Stimulated activated naive B cell treated with anti-CD40 and anti-IgM and Interleukin-4, amounts not matched to agents 10 μg/mL and 1 μg/mL and 100 μg/mL, for 72 hours (primary cell): ENCODE data around the gene DCTN1.

Source experiments
- ATAC-seq, 2 donors: fragments of 150-1000 bp; cut with Tn5 transposase; replicated peaks; 2 replicates each; pipeline ENCODE4 v1.10.0; 2021; ENCODE audit warnings: moderate library complexity in 1 of 2
- DNase-seq: peaks from one replicate; pipeline ENCODE4 v3.0.0; 2021
- H3K27ac Mint-ChIP-seq: one replicate; pipeline ENCODE4 v1.8.0; 2022; ENCODE audit warnings: mild to moderate bottlenecking, mixed read lengths
- H3K27me3 Mint-ChIP-seq, 2 donors: one replicate each; pipeline ENCODE4 v1.8.0; 2022; ENCODE audit warnings: mixed read lengths in 2 of 2
- H3K36me3 Mint-ChIP-seq, 2 donors: one replicate each; pipeline ENCODE4 v1.8.0; 2022; ENCODE audit warnings: mixed read lengths in 2 of 2, mild to moderate bottlenecking in 1 of 2
- H3K4me1 Mint-ChIP-seq, 2 donors: one replicate each; pipeline ENCODE4 v1.8.0; 2022; ENCODE audit warnings: mixed read lengths in 2 of 2, mild to moderate bottlenecking in 1 of 2
- H3K4me3 Mint-ChIP-seq, 2 donors: one replicate each; pipeline ENCODE4 v1.8.0; 2022; ENCODE audit warnings: mild to moderate bottlenecking in 2 of 2, mixed read lengths in 2 of 2, moderate library complexity in 1 of 2
- H3K9me3 Mint-ChIP-seq, 2 donors: one replicate each; pipeline ENCODE4 v1.8.0; 2022; ENCODE audit warnings: mixed read lengths in 2 of 2, mild to moderate bottlenecking in 1 of 2

Gene DCTN1

GRCh38 chr2:74418312-74418711 is 38.2 kb upstream of the DCTN1 start:
- no peak for DNase-seq
- no peak for ATAC-seq
- Mint-ChIP-seq H3K27me3 (no peaks in the 10 kb centered on the region), H3K4me3 (no peak overlapping the region), H3K4me1 (peaks cover 42 to 86% of the 10 kb centered on the region in 2 donors), H3K27ac (peak overlapping the region; percentile 68), H3K9me3 (no peaks in the 10 kb centered on the region), H3K36me3 (peaks cover 1 to 3% of the 10 kb centered on the region in 2 donors)

- no peaks in the 10 kb centered on the region for H3K9me3 Mint-ChIP-seq
- no peaks in the 10 kb centered on the region for H3K27me3 Mint-ChIP-seq
- H3K4me1 Mint-ChIP-seq, result peaks cover 43 to 84% of the 10 kb centered on the region in 2 donors
- H3K36me3 Mint-ChIP-seq, result peaks cover 1 to 3% of the 10 kb centered on the region in 2 donors
- H3K4me3 Mint-ChIP-seq, result peak overlapping the region in 1 of 2 donors; percentile 44
- H3K27ac Mint-ChIP-seq, result no peak overlapping the region
- ATAC-seq, result no peak
- DNase-seq, result no peak
These were observed 37.7 kb upstream of the DCTN1 start for GRCh38 chr2:74417763-74418162.

- peaks cover 1 to 3% of the 10 kb centered on the region in 2 donors for H3K36me3 Mint-ChIP-seq
- peaks cover 45 to 78% of the 10 kb centered on the region in 2 donors for H3K4me1 Mint-ChIP-seq
- H3K4me3 Mint-ChIP-seq, result peak overlapping the region in 1 of 2 donors; percentile 44
- H3K9me3 Mint-ChIP-seq, result no peaks in the 10 kb centered on the region
- ATAC-seq (no peak), DNase-seq (no peak)
- H3K27me3 Mint-ChIP-seq, result no peaks in the 10 kb centered on the region
- H3K27ac Mint-ChIP-seq, result no peak overlapping the region
These were observed 37.1 kb upstream of the DCTN1 start for GRCh38 chr2:74417197-74417596.

- Mint-ChIP-seq H3K9me3 (no peaks in the 10 kb centered on the region), H3K27ac (peak overlapping the region; percentile 47), H3K4me3 (peak overlapping the region in 1 of 2 donors; percentile 14), H3K27me3 (no peaks in the 10 kb centered on the region), H3K36me3 (peaks cover 1 to 3% of the 10 kb centered on the region in 2 donors), H3K4me1 (peaks cover 45 to 74% of the 10 kb centered on the region in 2 donors)
- ATAC-seq (no peak), DNase-seq (no peak)
These were observed 36.7 kb upstream of the DCTN1 start for GRCh38 chr2:74416778-74417177.

GRCh38 chr2:74415762-74416395 is 35.8 kb upstream of the DCTN1 start:
- H3K27ac Mint-ChIP-seq, result peak overlapping the region; percentile 56
- H3K9me3 Mint-ChIP-seq, result no peaks in the 10 kb centered on the region
- no peaks in the 10 kb centered on the region for H3K27me3 Mint-ChIP-seq
- peak overlapping the region; percentile 84 to 88 for H3K4me3 Mint-ChIP-seq
- peaks cover 42 to 69% of the 10 kb centered on the region in 2 donors for H3K4me1 Mint-ChIP-seq
- DNase-seq, result no peak
- peaks cover 1 to 3% of the 10 kb centered on the region in 2 donors for H3K36me3 Mint-ChIP-seq
- peak; percentile 1 to 17 for ATAC-seq

GRCh38 chr2:74414881-74415761 is 35.0 kb upstream of the DCTN1 start:
- peaks cover 38 to 62% of the 10 kb centered on the region in 2 donors for H3K4me1 Mint-ChIP-seq
- no peaks in the 10 kb centered on the region for H3K9me3 Mint-ChIP-seq
- peak; percentile 70 for ATAC-seq
- peak; percentile 49 for DNase-seq
- H3K4me3 Mint-ChIP-seq, result peak overlapping the region; percentile 84 to 88
- H3K27me3 Mint-ChIP-seq, result no peaks in the 10 kb centered on the region
- peak overlapping the region; percentile 90 for H3K27ac Mint-ChIP-seq
- H3K36me3 Mint-ChIP-seq, result peaks cover 1 to 3% of the 10 kb centered on the region in 2 donors

- peaks cover 1 to 3% of the 10 kb centered on the region in 2 donors for H3K36me3 Mint-ChIP-seq
- H3K4me1 Mint-ChIP-seq, result peaks cover 37 to 57% of the 10 kb centered on the region in 2 donors
- H3K27me3 Mint-ChIP-seq, result no peaks in the 10 kb centered on the region
- peak overlapping the region; percentile 84 to 88 for H3K4me3 Mint-ChIP-seq
- DNase-seq (no peak), ATAC-seq (no peak)
- H3K27ac Mint-ChIP-seq, result peak overlapping the region; percentile 90
- no peaks in the 10 kb centered on the region for H3K9me3 Mint-ChIP-seq
These were observed 34.3 kb upstream of the DCTN1 start for GRCh38 chr2:74414441-74414840.

GRCh38 chr2:74413001-74413698 is 33.0 kb upstream of the DCTN1 start:
- no peak overlapping the region for H3K27ac Mint-ChIP-seq

GRCh38 chr2:74407682-74408081 is 27.6 kb upstream of the DCTN1 start:
- DNase-seq (no peak), ATAC-seq (no peak)
- Mint-ChIP-seq H3K4me1 (peaks cover 9% of the 10 kb centered on the region in 2 donors), H3K36me3 (no peaks in the 10 kb centered on the region), H3K4me3 (no peak overlapping the region), H3K27me3 (peaks cover 4 to 6% of the 10 kb centered on the region in 2 donors), H3K9me3 (no peaks in the 10 kb centered on the region), H3K27ac (no peak overlapping the region)

More at GRCh38 chr2:74413001-74413698, 33.0 kb upstream of the DCTN1 start:
- Mint-ChIP-seq H3K4me1 (peaks cover 35 to 47% of the 10 kb centered on the region in 2 donors), H3K36me3 (peaks cover 1 to 3% of the 10 kb centered on the region in 2 donors), H3K9me3 (no peaks in the 10 kb centered on the region), H3K27me3 (peaks cover 3 to 4% of the 10 kb centered on the region in 2 donors), H3K4me3 (peak overlapping the region in 1 of 2 donors; percentile 3)
- DNase-seq (no peak), ATAC-seq (no peak)

- no peaks in the 10 kb centered on the region for H3K9me3 Mint-ChIP-seq
- no peak overlapping the region for H3K27ac Mint-ChIP-seq
- H3K36me3 Mint-ChIP-seq, result no peaks in the 10 kb centered on the region
- H3K4me1 Mint-ChIP-seq, result peaks cover 6 to 9% of the 10 kb centered on the region in 2 donors
- no peak for DNase-seq
- ATAC-seq, result peak; percentile 86 to 92
- H3K4me3 Mint-ChIP-seq, result no peak overlapping the region
- H3K27me3 Mint-ChIP-seq, result peaks cover 4 to 6% of the 10 kb centered on the region in 2 donors
These were observed 25.9 kb upstream of the DCTN1 start for GRCh38 chr2:74406035-74406434.

GRCh38 chr2:74401891-74402290 is 21.8 kb upstream of the DCTN1 start:
- no peak overlapping the region for H3K4me3 Mint-ChIP-seq
- H3K4me1 Mint-ChIP-seq, result peaks cover 6 to 15% of the 10 kb centered on the region in 2 donors
- no peak overlapping the region for H3K27ac Mint-ChIP-seq
- no peaks in the 10 kb centered on the region for H3K27me3 Mint-ChIP-seq
- ATAC-seq, result no peak
- DNase-seq, result no peak
- H3K9me3 Mint-ChIP-seq, result no peaks in the 10 kb centered on the region
- no peaks in the 10 kb centered on the region for H3K36me3 Mint-ChIP-seq

- no peaks in the 10 kb centered on the region for H3K36me3 Mint-ChIP-seq
- peak; percentile 63 to 75 for ATAC-seq
- H3K9me3 Mint-ChIP-seq, result no peaks in the 10 kb centered on the region
- no peak overlapping the region for H3K27ac Mint-ChIP-seq
- H3K27me3 Mint-ChIP-seq, result peaks cover 4 to 5% of the 10 kb centered on the region in 2 donors
- no peak overlapping the region for H3K4me3 Mint-ChIP-seq
- no peak for DNase-seq
- peaks cover 0 to 7% of the 10 kb centered on the region in 2 donors for H3K4me1 Mint-ChIP-seq
These were observed 19.7 kb upstream of the DCTN1 start for GRCh38 chr2:74399785-74400184.

GRCh38 chr2:74396149-74396548 is 16.0 kb upstream of the DCTN1 start:
- Mint-ChIP-seq H3K36me3 (peaks cover 0 to 2% of the 10 kb centered on the region in 2 donors), H3K4me1 (peaks cover 0 to 7% of the 10 kb centered on the region in 2 donors), H3K9me3 (no peaks in the 10 kb centered on the region), H3K4me3 (no peak overlapping the region), H3K27me3 (peaks cover 4 to 5% of the 10 kb centered on the region in 2 donors), H3K27ac (no peak overlapping the region)
- ATAC-seq (no peak), DNase-seq (no peak)

- no peak for ATAC-seq
- Mint-ChIP-seq H3K36me3 (peaks cover 0 to 2% of the 10 kb centered on the region in 2 donors), H3K27me3 (peaks cover 4 to 5% of the 10 kb centered on the region in 2 donors), H3K4me1 (peaks cover 0 to 2% of the 10 kb centered on the region in 2 donors), H3K4me3 (no peak overlapping the region), H3K9me3 (no peaks in the 10 kb centered on the region), H3K27ac (no peak overlapping the region)
- no peak for DNase-seq
These were observed 13.4 kb upstream of the DCTN1 start for GRCh38 chr2:74393525-74393924.
